Measurements from ENCODE around the gene BOLA2. TPM values are rescaled to one million over a fixed set of nuclear protein-coding genes. Genes with fewer than 3 reads are reported as not detected.
A peak's percentile ranks its signal among the peaks of the same experiment; 100 is the strongest.
"Not testable (repeated sequence)": the region's sequence is repeated elsewhere in the genome, so short reads cannot be mapped to it uniquely, and the experiment has no call there.

Gene BOLA2
- total and polyA plus RNA-seq, 4 donors = 6.3 to 27.6 (median 25.3) TPM

DNA sequence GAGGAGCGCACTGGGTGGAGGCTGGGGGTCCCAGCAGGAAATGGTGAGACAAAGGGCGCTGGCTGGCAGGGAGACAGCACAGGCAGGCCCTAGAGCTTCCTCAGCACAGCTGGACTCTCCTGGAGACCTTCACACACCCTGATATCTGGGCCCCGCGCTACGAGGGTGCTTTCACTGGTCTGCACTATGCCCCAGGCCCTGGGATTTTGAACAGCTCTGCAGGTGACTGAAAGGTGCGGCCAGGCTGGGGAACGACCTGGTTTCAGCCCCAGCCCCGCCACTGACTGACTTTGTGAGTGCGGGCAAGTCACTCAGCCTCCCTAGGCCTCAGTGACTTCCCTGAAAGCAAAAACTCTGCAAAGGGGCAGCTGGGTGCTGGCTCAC, 6.5 kb upstream of the BOLA2 start:
- not testable (repeated sequence) for H3K4me1 ChIP-seq (ENCODE audit: control insufficient read depth in 5 of 5, insufficient read depth in 5 of 5, low read length in 5 of 5); H3K27ac ChIP-seq (ENCODE audit: low read depth in 1 of 2, low read length in 1 of 2); H3K9me3 ChIP-seq (ENCODE audit: control insufficient read depth in 4 of 4, insufficient read depth in 3 of 4, low read length in 3 of 4); H3K9ac ChIP-seq (ENCODE audit: insufficient read depth in 1 of 2, low read length in 2 of 2); DNase-seq; H3K27me3 ChIP-seq (ENCODE audit: control insufficient read depth in 3 of 3, insufficient read depth in 3 of 3, low read length in 2 of 3); H3K4me3 ChIP-seq; H3K36me3 ChIP-seq (ENCODE audit: control insufficient read depth in 4 of 4, insufficient read depth in 4 of 4, low read length in 4 of 4)
- peak; percentile 2 for ATAC-seq (ENCODE audit: insufficient read depth, low FRiP score)
- no CpG with 5 or more reads among the region's 9 CpGs for WGBS, 2 donors

DNA sequence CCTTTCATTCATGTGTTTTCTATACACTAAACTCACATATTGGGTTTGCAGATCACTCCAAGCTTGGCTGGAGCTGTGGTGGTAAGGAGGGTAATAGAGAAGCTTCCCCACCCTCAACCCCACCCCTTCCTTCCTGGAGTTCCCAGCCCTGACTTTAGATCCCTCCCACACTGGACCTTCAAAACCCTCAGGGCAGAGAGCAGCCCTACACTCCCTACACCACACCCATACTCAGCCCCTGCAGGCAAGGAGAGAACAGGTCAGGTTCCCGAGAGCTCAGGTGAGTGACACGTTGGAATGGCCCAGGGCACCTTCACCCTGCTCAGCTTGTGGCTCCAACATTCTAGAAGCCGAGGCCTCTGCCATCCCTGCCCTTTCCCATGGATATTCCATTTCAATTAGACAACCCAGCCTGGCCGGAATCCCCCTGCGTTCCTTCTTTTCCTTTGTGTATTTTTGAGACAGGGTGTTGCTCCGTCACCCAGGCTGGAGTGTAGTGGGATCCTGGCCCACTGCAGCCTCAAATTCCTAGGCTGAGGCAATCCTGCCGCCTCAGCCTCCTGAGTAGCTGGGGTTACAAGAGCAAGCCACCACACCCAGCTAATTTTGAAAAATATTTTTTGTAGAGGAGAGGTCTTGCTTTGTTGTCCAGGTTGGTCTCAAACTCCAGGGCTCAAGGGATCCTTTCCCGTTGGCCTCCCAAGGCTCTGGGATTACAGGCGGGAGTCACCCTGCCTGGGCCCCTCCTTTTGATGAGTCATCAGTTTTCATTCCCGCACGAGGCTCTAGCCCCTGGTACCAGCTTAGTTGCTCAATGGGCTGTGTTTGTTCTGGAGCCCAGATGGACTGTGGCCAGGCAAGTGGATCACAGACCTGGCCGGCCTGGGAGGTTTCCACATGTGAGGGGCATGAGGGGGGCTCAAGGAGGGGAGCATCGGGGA, 5.8 kb upstream of the BOLA2 start, which contains the start of gene SULT1A4:
SULT1A4 (plus strand) TSS at position 208 of the 941 bp plus-strand sequence. CDS start 1,473 bp downstream, outside the sequence.
- H3K9ac ChIP-seq (ENCODE audit: insufficient read depth in 1 of 2, low read length in 2 of 2); H3K27ac ChIP-seq (ENCODE audit: low read depth in 1 of 2, low read length in 1 of 2); H3K9me3 ChIP-seq (ENCODE audit: control insufficient read depth in 4 of 4, insufficient read depth in 3 of 4, low read length in 3 of 4); H3K27me3 ChIP-seq (ENCODE audit: control insufficient read depth in 3 of 3, insufficient read depth in 3 of 3, low read length in 2 of 3); H3K36me3 ChIP-seq (ENCODE audit: control insufficient read depth in 4 of 4, insufficient read depth in 4 of 4, low read length in 4 of 4); DNase-seq; H3K4me1 ChIP-seq (ENCODE audit: control insufficient read depth in 5 of 5, insufficient read depth in 5 of 5, low read length in 5 of 5); H3K4me3 ChIP-seq: not testable (repeated sequence)
- no CpG with 5 or more reads among the region's 13 CpGs for WGBS, 2 donors
- peak; percentile 63 for ATAC-seq (ENCODE audit: insufficient read depth, low FRiP score)

DNA sequence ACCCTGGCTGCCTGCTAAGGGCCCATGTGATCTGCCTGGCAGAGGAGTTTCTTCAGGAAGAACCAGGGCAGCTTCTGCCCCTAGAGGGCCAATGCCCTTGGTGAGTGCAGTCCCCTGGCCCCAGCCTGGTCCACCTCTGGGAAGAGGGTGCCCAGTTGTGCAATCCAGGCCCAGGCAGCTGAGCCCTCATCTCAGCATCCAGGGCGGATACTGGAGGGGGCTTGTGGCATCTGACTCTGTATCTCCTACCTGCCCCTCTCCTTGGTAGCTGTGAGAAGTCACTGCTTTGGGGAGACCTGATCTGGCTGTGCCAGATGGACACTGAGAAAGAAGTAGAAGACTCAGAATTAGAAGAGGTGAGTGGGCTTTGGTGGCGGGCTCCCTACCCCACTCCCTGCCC, 3.5 kb upstream of the BOLA2 start:
- 94 to 96% methylated on average over 1 of the region's 2 CpGs for WGBS, 2 donors
- not testable (repeated sequence) for H3K9me3 ChIP-seq (ENCODE audit: control insufficient read depth in 4 of 4, insufficient read depth in 3 of 4, low read length in 3 of 4); H3K27ac ChIP-seq (ENCODE audit: low read depth in 1 of 2, low read length in 1 of 2); DNase-seq; H3K4me3 ChIP-seq; H3K27me3 ChIP-seq (ENCODE audit: control insufficient read depth in 3 of 3, insufficient read depth in 3 of 3, low read length in 2 of 3); H3K9ac ChIP-seq (ENCODE audit: insufficient read depth in 1 of 2, low read length in 2 of 2); H3K4me1 ChIP-seq (ENCODE audit: control insufficient read depth in 5 of 5, insufficient read depth in 5 of 5, low read length in 5 of 5); H3K36me3 ChIP-seq (ENCODE audit: control insufficient read depth in 4 of 4, insufficient read depth in 4 of 4, low read length in 4 of 4); ATAC-seq (ENCODE audit: insufficient read depth, low FRiP score)

DNA sequence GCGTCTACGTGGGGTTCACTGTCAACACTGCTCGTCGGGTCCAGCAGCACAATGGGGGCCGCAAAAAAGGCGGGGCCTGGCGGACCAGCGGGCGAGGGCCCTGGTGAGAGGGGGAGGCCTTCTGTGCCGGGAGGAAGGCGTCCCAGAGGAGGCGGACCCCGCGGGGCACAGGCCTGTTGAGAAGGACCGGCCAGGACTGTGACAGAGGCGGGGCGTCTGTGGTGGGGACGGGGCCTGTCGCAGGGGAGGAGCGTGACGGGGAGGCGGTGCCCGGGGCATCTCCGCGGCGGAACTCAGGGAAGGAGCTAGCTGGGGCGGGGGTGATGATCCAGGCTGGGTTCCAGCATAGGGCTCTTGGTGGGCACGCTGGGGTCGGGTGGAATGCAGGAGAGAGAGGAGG, 677 bp upstream of the BOLA2 start:
- DNase-seq; H3K9me3 ChIP-seq (ENCODE audit: control insufficient read depth in 4 of 4, insufficient read depth in 3 of 4, low read length in 3 of 4); H3K27ac ChIP-seq (ENCODE audit: low read depth in 1 of 2, low read length in 1 of 2); H3K4me3 ChIP-seq; H3K27me3 ChIP-seq (ENCODE audit: control insufficient read depth in 3 of 3, insufficient read depth in 3 of 3, low read length in 2 of 3); H3K36me3 ChIP-seq (ENCODE audit: control insufficient read depth in 4 of 4, insufficient read depth in 4 of 4, low read length in 4 of 4); H3K9ac ChIP-seq (ENCODE audit: insufficient read depth in 1 of 2, low read length in 2 of 2); H3K4me1 ChIP-seq (ENCODE audit: control insufficient read depth in 5 of 5, insufficient read depth in 5 of 5, low read length in 5 of 5): not testable (repeated sequence)
- WGBS, 2 donors = no CpG with 5 or more reads among the region's 29 CpGs
- peak; percentile 84 for ATAC-seq (ENCODE audit: insufficient read depth, low FRiP score)

DNA sequence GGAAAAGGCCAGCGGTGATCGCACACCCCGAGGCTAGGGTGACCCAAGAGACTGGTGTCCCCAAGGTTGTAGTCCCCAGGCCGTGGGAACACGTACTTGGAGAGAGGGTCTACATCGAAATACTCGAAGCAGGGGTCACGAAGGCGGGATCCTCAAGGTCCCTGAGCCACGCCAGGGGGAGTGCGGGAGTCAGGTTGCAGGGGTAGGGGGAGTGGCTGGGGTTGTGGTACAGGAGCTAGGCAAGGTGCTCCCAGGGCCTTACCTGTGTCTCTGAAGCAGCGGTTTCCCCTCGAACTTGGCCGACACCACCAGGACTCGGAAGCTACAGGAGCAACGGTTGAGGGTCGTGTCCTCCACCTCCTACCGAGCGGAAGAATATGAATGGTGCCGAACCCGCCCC, 397 bp downstream of the BOLA2 start:
- ATAC-seq (ENCODE audit: insufficient read depth, low FRiP score) = peak; percentile 14
- H3K4me3 ChIP-seq; DNase-seq; H3K9me3 ChIP-seq (ENCODE audit: control insufficient read depth in 4 of 4, insufficient read depth in 3 of 4, low read length in 3 of 4); H3K27ac ChIP-seq (ENCODE audit: low read depth in 1 of 2, low read length in 1 of 2); H3K36me3 ChIP-seq (ENCODE audit: control insufficient read depth in 4 of 4, insufficient read depth in 4 of 4, low read length in 4 of 4); H3K9ac ChIP-seq (ENCODE audit: insufficient read depth in 1 of 2, low read length in 2 of 2); H3K4me1 ChIP-seq (ENCODE audit: control insufficient read depth in 5 of 5, insufficient read depth in 5 of 5, low read length in 5 of 5); H3K27me3 ChIP-seq (ENCODE audit: control insufficient read depth in 3 of 3, insufficient read depth in 3 of 3, low read length in 2 of 3): not testable (repeated sequence)
- WGBS, 2 donors = no CpG with 5 or more reads among the region's 21 CpGs

DNA sequence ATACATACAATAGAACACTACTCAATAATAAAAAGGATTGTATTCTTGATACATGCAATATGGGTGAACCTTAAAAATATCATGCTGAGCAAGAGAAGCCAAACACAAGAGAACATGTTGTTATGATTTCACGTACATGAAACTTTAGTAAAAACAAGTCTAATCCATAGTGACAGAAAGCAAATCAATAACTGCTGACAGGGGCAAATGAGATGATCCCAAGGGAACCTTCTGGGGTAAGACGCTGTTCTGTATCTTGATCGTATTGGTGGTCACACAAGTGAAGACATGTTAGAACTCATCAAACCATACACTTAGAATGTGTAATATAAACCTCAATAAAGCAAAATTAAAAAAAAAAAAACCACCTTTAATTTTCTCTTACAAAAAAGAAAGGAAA, 28.8 kb downstream of the BOLA2 start:
- DNase-seq; ATAC-seq (ENCODE audit: insufficient read depth, low FRiP score); H3K9ac ChIP-seq (ENCODE audit: insufficient read depth in 1 of 2, low read length in 2 of 2): not testable (repeated sequence)

DNA sequence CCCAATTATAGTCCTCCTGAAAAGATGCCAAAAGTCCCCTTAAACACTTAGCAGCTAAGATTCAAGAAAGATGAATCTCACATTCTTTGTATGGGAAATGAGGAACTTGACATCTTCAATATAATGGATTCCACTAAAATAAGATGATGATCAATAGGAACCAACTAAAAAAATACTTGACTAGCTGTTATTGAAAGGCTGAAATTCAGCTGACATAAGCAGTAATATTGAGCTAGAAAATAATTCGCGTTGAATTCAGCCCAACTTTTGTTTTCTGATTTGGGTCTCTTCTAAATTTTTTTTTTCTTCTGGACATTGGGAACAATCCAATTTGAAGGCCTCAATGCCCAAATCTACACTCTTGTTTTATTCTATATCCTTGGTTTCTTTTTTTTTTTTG, 30.6 kb downstream of the BOLA2 start:
- ATAC-seq (ENCODE audit: insufficient read depth, low FRiP score); H3K9me3 ChIP-seq (ENCODE audit: control insufficient read depth in 4 of 4, insufficient read depth in 3 of 4, low read length in 3 of 4): not testable (repeated sequence)
- WGBS, 2 donors = 98% methylated on average over 2 of the region's 2 CpGs

More for the DNA sequence above, 28.8 kb downstream of the BOLA2 start:
- not testable (repeated sequence) for H3K27me3 ChIP-seq (ENCODE audit: control insufficient read depth in 3 of 3, insufficient read depth in 3 of 3, low read length in 2 of 3); H3K4me3 ChIP-seq; H3K27ac ChIP-seq (ENCODE audit: low read depth in 1 of 2, low read length in 1 of 2); H3K9me3 ChIP-seq (ENCODE audit: control insufficient read depth in 4 of 4, insufficient read depth in 3 of 4, low read length in 3 of 4); H3K4me1 ChIP-seq (ENCODE audit: control insufficient read depth in 5 of 5, insufficient read depth in 5 of 5, low read length in 5 of 5); H3K36me3 ChIP-seq (ENCODE audit: control insufficient read depth in 4 of 4, insufficient read depth in 4 of 4, low read length in 4 of 4)
- 99 to 100% methylated on average over 3 of the region's 3 CpGs for WGBS, 2 donors

DNA sequence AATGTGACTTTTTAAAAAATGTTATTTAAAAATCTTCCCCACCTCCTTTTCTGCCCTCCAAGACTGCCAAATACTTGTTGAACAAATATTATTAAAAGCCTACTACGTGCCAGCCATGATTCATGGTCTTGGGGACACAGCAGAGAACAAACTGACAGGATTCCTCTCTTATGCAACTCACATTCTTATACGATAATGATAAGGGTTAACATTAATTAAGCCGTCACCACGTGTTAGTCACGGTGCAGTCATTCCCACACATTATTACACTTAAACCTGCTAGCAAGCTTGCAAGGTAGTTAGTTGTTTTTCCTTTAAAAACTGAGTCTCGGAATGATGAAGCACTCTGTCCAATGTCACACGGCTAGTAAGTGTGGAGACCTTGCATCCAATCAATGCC, 48.9 kb downstream of the BOLA2 start:
- not testable (repeated sequence) for ATAC-seq (ENCODE audit: insufficient read depth, low FRiP score); H3K27me3 ChIP-seq (ENCODE audit: control insufficient read depth in 3 of 3, insufficient read depth in 3 of 3, low read length in 2 of 3); H3K4me1 ChIP-seq (ENCODE audit: control insufficient read depth in 5 of 5, insufficient read depth in 5 of 5, low read length in 5 of 5); H3K4me3 ChIP-seq; H3K9ac ChIP-seq (ENCODE audit: insufficient read depth in 1 of 2, low read length in 2 of 2); H3K36me3 ChIP-seq (ENCODE audit: control insufficient read depth in 4 of 4, insufficient read depth in 4 of 4, low read length in 4 of 4); H3K9me3 ChIP-seq (ENCODE audit: control insufficient read depth in 4 of 4, insufficient read depth in 3 of 4, low read length in 3 of 4); DNase-seq; H3K27ac ChIP-seq (ENCODE audit: low read depth in 1 of 2, low read length in 1 of 2)
- 82 to 83% methylated on average over 7 of the region's 7 CpGs for WGBS, 2 donors

More for the DNA sequence above, 30.6 kb downstream of the BOLA2 start:
- H3K9ac ChIP-seq (ENCODE audit: insufficient read depth in 1 of 2, low read length in 2 of 2); H3K4me3 ChIP-seq; H3K36me3 ChIP-seq (ENCODE audit: control insufficient read depth in 4 of 4, insufficient read depth in 4 of 4, low read length in 4 of 4); H3K4me1 ChIP-seq (ENCODE audit: control insufficient read depth in 5 of 5, insufficient read depth in 5 of 5, low read length in 5 of 5); H3K27ac ChIP-seq (ENCODE audit: low read depth in 1 of 2, low read length in 1 of 2); DNase-seq; H3K27me3 ChIP-seq (ENCODE audit: control insufficient read depth in 3 of 3, insufficient read depth in 3 of 3, low read length in 2 of 3): not testable (repeated sequence)

Data from lung (tissue), 10 donors.